Measurements from ENCODE around the gene CALB2. TPM values are rescaled to one million over a fixed set of nuclear protein-coding genes. Genes with fewer than 3 reads are reported as not detected.

CALB2 gene
- total RNA-seq, 1 experiment from 2014 or later = 0.85 TPM

GRCh38 chr16:71353736-71354135 is 4.8 kb upstream of the CALB2 start:
- Histone ChIP-seq H2BK12ac (ENCODE audit: insufficient read length, low read depth, low read length) (no peak overlapping the region), H3K79me1 (ENCODE audit: insufficient read depth, low read depth, low read length, poor library complexity, severe bottlenecking) (no peaks in the 10 kb centered on the region), H3K23me2 (ENCODE audit: insufficient read length, low read depth, low read length, poor library complexity, severe bottlenecking) (peaks cover 2% of the 10 kb centered on the region), H4K91ac (ENCODE audit: insufficient read length, low read depth, low read length) (no peak overlapping the region), H3K9ac (ENCODE audit: extremely low read depth, insufficient read length, low read length) (no peak overlapping the region), H3K23ac (ENCODE audit: insufficient read length, low read depth, low read length) (no peak overlapping the region), H3K4me2 (ENCODE audit: insufficient read depth, insufficient read length, low read length) (no peak overlapping the region), H3K9me3 (ENCODE audit: control insufficient read depth, low read depth, low read length) (no peaks in the 10 kb centered on the region), H3K4me1 (ENCODE audit: insufficient read depth, low read length) (no peaks in the 10 kb centered on the region), H3K79me2 (ENCODE audit: insufficient read depth, low read length) (no peaks in the 10 kb centered on the region), H2BK15ac (ENCODE audit: low read depth, low read length) (no peak overlapping the region), H2BK5ac (ENCODE audit: insufficient read length, low read length) (no peak overlapping the region), H3K4ac (ENCODE audit: low read depth, low read length) (no peak overlapping the region), H4K5ac (ENCODE audit: insufficient read length, low read depth, low read length) (no peak overlapping the region), H2AFZ (ENCODE audit: low read length) (no peak overlapping the region), H4K20me1 (ENCODE audit: control insufficient read depth, insufficient read depth, insufficient read length) (no peaks in the 10 kb centered on the region), H3K18ac (ENCODE audit: insufficient read length, low read depth, low read length) (no peak overlapping the region), H2AK5ac (ENCODE audit: insufficient read length, low read length) (no peak overlapping the region), H3K56ac (ENCODE audit: insufficient read length, low read depth, low read length) (no peak overlapping the region), H3K27me3 (ENCODE audit: insufficient read depth, low read length) (no peaks in the 10 kb centered on the region; the same call in 1 of the 2 replicates), H2BK20ac (ENCODE audit: low read depth, low read length, poor library complexity, severe bottlenecking) (no peak overlapping the region), H3T11ph (ENCODE audit: low read length) (no peak overlapping the region), H3K14ac (ENCODE audit: insufficient read depth, low read length) (no peak overlapping the region), H4K8ac (replicated peaks; ENCODE audit: insufficient read length, low read depth, low read length) (no peak overlapping the region), H2BK120ac (ENCODE audit: low read depth, low read length, poor library complexity, severe bottlenecking) (no peak overlapping the region), H3K27ac (ENCODE audit: insufficient read length, low read depth, low read length) (no peak overlapping the region)
- H3K27me3 Mint-ChIP-seq (ENCODE audit: low read depth) = peaks cover 33% of the 10 kb centered on the region
- H3K27ac Mint-ChIP-seq = no peak overlapping the region
- no peaks in the 10 kb centered on the region for H3K36me3 Mint-ChIP-seq (ENCODE audit: insufficient read depth in 1 of 3, low read depth in 3 of 3)
- no CpG with 5 or more reads among the region's 5 CpGs for WGBS (ENCODE audit: extremely low coverage, insufficient read length, low lambda C conversion rate)
- no peak overlapping the region for H3K4me3 Mint-ChIP-seq
- no peak for TF ChIP-seq CTCF (conservative IDR thresholded peaks at IDR 0.05)
- DNase-seq = peak; percentile 19
- no peaks in the 10 kb centered on the region for H3K9me3 Mint-ChIP-seq
- H3K4me1 Mint-ChIP-seq = peaks cover 13 to 14% of the 10 kb centered on the region in 2 experiments
